IPS DF 4.7 (cell line): ENCODE measurements around the gene SUPT20HL2.
"Not testable (repeated sequence)": the region's sequence is repeated elsewhere in the genome, so short reads cannot be mapped to it uniquely, and the experiment has no call there.

Experiments
- DNase-seq: peaks from one replicate; pipeline ENCODE4 v3.0.0-alpha.2; 2013; ENCODE audit warnings: low spot score; ENCODE audit errors: extremely low read depth

SUPT20HL2 gene

GRCh38 chrX:24314019-24314635 lies at the start of gene SUPT20HL2:
SUPT20HL2 (minus strand) TSS chrX:24314069; CDS start chrX:24313315, 754 bp downstream.
- DNase-seq = no peak

DNA sequence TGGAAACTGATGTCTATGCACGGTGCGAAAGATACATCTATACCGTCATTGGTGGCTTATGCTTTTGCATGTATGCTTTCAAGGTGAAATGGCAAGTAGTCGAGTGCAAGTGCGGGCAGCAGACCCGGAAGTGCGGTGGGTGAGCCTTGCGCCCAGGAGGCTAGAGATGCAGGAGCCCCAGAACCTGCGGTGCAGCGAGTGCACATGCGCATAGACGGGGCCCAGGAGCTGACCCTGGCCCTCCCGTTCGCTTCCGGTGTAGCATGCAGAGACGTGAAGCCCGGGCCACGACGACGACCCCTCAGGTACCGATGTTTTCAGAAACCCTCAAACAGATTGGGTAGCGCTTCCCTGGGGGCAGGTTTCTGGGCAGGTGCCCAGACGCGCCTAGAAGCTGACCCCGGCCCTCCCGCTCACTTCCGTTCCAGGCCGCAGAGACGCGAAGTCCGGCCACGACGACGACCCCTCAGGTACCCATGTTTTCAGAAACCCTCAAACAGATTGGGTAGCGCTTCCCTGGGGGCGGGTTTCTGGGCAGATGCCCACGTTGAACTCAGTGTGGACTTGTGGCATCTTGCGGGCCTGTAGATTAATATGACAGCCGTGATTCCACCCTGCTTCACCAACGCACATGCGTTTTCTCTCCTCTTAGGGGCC lies 48.3 kb upstream of the SUPT20HL2 start:
- DNase-seq = not testable (repeated sequence)

- no peak for DNase-seq
Measured at GRCh38 chrX:24360272-24360671, 46.4 kb upstream of the SUPT20HL2 start, which contains the start of gene SUPT20HL1. SUPT20HL1 (plus strand) TSS chrX:24360639; CDS start chrX:24362761, 2,122 bp downstream.

DNA sequence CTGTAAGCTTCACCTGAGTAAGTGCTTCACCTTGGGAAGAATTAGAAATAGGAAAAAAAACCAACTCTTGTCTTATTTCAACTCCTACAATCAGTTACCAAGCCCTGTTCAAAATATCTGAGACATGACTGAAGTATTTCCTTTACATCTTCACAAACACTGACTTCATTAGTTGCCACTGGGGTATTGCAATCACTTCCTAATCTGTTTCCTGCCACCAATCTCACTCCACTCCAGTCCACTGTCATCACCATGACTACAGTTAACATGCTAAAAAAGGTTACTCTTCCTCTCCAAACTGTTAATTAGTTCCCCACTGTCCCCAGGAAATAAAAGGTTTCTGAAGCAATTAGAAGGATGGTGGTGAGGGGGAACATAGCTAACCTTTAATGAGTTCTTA lies 43.2 kb upstream of the SUPT20HL2 start:
- no peak for DNase-seq

- no peak for DNase-seq
Measured at GRCh38 chrX:24355095-24355494, 41.2 kb upstream of the SUPT20HL2 start.

DNA sequence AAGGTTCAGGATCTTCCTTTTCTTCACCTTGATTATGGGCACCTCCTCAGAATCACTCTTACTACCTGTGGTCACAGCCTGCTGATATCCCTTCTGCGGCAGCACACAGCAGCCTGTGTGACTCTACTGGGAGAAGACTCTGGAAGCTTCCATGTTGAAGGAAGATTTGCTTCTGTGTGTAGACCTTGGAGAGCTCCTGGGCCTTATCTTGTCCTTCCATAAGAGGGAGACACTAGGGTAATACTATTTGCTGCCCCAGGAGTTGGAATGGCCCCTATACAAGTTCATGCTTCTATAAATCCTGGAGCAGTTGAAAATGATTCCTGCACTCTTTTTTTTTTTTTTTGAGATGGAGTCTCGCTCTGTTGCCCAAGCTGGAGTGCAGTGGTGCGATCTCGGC lies 36.3 kb upstream of the SUPT20HL2 start:
- DNase-seq = no peak

GRCh38 chrX:24347881-24348280 lies 34.0 kb upstream of the SUPT20HL2 start:
- DNase-seq = no peak

GRCh38 chrX:24343719-24344118 lies 29.9 kb upstream of the SUPT20HL2 start:
- DNase-seq = no peak

GRCh38 chrX:24341795-24342194 lies 27.9 kb upstream of the SUPT20HL2 start:
- no peak for DNase-seq

GRCh38 chrX:24340501-24340900 lies 26.6 kb upstream of the SUPT20HL2 start:
- no peak for DNase-seq

DNA sequence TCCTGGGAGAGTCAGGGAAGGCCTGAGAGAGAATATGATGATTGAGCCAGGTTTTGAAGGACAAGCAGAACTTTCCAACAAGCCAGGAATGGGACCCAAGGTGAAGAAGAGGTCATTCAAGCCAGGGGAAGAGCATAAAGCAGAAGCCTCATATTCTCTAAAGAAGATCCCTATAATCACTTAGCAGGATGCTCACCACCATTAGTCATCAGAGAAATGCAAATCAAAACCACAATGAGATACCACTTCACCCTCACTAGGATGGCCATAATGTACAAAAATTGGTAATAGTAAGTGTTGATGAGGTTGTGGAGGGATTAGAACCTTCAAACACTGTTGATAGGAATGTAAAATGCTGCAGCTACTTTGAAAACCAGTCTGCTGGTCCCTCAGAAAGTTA lies 26.0 kb upstream of the SUPT20HL2 start:
- DNase-seq = no peak

GRCh38 chrX:24335871-24336270 lies 22.0 kb upstream of the SUPT20HL2 start:
- DNase-seq = no peak

DNA sequence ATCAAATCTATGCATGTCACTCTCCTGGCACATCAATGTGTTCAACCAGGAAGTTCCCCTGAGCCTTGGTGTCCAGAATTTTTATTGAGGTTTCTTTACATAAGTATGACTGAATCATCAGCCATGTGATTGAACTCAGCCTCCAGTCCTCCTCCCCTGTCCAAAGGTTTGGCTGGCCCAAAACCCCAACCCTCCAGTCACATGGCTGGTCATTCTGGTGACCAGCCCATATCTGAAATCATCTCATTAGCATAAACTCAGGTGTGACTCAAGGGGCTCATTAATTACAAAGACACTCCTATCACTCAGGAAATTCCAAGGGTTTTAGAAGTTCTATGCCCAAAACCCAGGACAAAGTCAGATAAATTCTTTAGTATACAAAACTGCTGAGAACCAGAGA lies 20.6 kb upstream of the SUPT20HL2 start:
- no peak for DNase-seq

DNA sequence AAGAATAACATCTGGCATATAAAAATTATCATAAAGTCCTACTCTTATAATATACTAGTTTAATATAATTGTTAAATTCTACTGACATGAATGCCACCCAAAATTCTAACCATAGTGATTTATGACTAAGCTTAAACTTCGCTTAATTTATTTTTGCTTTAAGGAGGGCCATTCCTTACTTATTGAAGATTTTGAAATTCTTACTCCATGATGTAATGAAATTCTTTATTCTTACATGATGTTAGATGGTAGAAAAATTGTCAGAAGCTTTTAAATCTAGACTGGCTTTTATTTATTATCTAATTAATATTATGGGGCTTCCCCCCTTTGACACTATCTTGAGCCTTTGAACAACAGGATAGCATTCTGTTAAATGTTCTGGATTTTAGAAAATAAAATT lies 19.5 kb upstream of the SUPT20HL2 start:
- DNase-seq = no peak

- DNase-seq = no peak
Measured at GRCh38 chrX:24332878-24333277, 19.0 kb upstream of the SUPT20HL2 start.

DNA sequence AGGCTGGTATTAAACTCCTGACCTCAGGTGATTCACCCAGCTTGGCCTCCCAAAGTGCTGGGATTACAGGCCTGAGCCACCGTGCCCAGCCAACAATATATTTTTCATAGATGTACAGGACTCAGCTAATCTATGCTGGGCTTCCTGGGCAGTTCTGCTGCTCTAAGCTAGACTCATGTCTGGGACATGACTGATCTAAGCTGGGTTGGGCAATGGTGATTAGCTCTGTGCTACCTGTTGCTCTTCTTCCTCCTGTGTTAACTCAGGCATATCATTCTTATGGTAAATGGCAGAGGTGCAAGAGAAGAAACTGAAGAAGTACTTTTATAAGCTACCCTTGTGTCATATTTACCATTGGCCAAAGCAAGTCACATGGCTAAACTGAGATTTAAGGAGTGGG lies 11.4 kb upstream of the SUPT20HL2 start:
- no peak for DNase-seq

- DNase-seq = no peak
Measured at GRCh38 chrX:24321741-24322395, 8.0 kb upstream of the SUPT20HL2 start.

GRCh38 chrX:24317567-24317966 lies 3.7 kb upstream of the SUPT20HL2 start:
- DNase-seq = no peak

DNA sequence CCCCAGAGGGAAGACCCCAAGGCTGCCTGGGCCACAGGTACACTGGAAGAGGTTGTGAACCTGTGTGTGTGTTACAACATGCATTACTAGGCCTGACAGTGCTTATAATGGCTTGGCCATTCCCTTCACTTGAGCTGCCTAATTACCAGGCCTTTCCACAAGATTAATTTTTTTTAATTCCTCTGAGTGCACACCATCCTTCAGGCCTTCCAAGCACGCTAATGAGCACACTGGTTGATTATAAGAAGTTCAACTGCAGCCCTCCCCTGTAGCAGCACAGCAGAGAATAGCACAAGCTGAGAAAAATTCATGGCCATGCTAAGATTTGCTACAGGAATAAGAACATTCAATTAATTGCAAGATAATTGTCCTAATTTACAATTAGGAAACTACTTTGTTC lies 2.2 kb upstream of the SUPT20HL2 start:
- DNase-seq = no peak

DNA sequence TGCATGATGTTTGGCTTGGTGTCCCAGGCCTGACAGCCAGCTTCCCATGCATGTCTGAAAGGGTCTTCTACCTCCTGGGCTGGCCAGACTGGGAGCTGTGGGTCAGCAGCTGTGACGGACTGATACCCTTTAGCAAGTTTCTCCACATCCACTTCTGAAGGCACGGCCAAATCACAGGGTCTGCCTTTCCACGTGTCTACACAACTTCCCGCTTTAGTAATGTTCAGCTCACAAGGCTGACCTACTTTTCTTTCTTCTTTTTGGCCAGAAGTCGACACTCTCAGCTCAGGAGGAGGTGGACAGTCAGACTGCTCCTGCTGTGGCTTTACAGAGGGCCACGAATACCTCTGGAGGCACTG lies 1.6 kb downstream of the SUPT20HL2 start:
- not testable (repeated sequence) for DNase-seq

DNA sequence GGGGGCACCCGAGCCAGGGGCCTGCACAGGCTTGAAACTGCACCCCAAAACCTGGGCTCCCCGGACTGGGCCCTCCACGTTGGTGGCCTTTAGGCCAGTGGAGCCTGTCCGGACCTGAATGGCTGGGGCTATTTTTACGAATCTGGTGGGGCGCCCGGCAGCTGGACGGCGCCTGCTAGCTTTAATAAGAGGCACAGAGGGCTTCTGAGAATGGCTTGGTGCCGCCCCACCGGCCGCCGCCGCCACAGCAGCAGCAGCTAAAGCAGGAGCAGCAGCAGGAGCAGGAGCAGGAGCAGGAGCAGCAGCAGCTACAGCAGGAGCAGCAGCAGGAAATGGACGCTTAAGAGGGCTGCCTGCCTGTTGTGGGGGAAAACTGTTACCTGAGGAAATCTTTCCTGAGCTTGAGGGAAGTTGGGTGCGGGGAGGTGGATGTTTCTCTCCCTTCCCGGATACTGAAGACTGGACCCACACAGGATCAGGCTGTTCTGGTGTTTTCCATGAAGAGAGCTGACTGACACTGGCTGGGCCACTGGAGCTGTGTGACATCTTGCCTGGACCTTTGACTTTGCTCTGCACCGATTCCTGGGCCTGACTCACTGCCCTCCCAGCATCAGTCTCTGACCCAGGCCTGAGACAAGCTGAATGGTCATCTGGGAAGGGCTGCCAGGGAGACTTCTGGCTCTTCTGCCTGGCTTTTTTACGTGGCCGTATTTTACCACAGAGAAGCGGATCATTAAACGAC lies 2.2 kb downstream of the SUPT20HL2 start:
- not testable (repeated sequence) for DNase-seq

GRCh38 chrX:24310916-24311315 lies 3.0 kb downstream of the SUPT20HL2 start:
- not testable (repeated sequence) for DNase-seq
